Stomach (tissue), 9 donors: ENCODE data around the gene EVA1C. TPM values are rescaled to one million over a fixed set of nuclear protein-coding genes. Genes with fewer than 3 reads are reported as not detected.

Source experiments
- DNase-seq, 2 donors: peaks; one replicate each; pipeline versions ENCODE4 v3.0.0 to v3.0.0-alpha.2; 2013 to 2019
- H3K27ac ChIP-seq, 5 donors: fragments of 200-600 bp in 4 of 5; sonication (generic) in 4 of 5; one replicate each; pipeline ENCODE4 v1.5.1; 2013 to 2019; ENCODE audit warnings: mild to moderate bottlenecking in 1 of 5, moderate library complexity in 1 of 5
- H3K27me3 ChIP-seq, 3 donors: fragments of 200-600 bp; sonication (generic); one replicate each; pipeline ENCODE4 v1.5.1; 2017 to 2019; ENCODE audit warnings: mixed run types in 1 of 3
- H3K36me3 ChIP-seq, 4 donors: fragments of 200-600 bp; sonication (generic); 1 replicate in 3 of 4; 2 replicates in 1 of 4; pipeline ENCODE4 v1.5.1; 2016 to 2019
- H3K4me1 ChIP-seq, 4 donors: fragments of 200-600 bp; sonication (generic); one replicate each; pipeline ENCODE4 v1.5.1; 2016 to 2019
- H3K4me3 ChIP-seq, 4 donors: fragments of 200-600 bp; sonication (generic) in 3 of 4; one replicate each; pipeline ENCODE4 v1.5.1; 2016 to 2019; ENCODE audit warnings: mild to moderate bottlenecking in 1 of 4
- H3K9me3 ChIP-seq, 4 donors: fragments of 200-600 bp; sonication (generic); one replicate each; pipeline ENCODE4 v1.5.1; 2016 to 2019
- CTCF ChIP-seq, 7 experiments: fragments of 450-650 bp in 4 of 7; fragments of 200-600 bp in 3 of 7; sonication (generic) in 3 of 7; IDR thresholded peaks; one replicate each; pipeline ENCODE4 v1.5.1; 2016 to 2019; ENCODE audit warnings: antibody characterized with exemption in 7 of 7, control low read depth in 2 of 7, mild to moderate bottlenecking in 1 of 7
- EP300 ChIP-seq: sonication (generic); formaldehyde crosslinking; IDR thresholded peaks from one replicate; pipeline ENCODE4 v1.6.1; 2017; ENCODE audit warnings: antibody characterized with exemption
- POLR2A ChIP-seq, 4 donors: fragments of 450-650 bp; IDR thresholded peaks; one replicate each; pipeline ENCODE4 v1.6.1; 2016; ENCODE audit warnings: antibody characterized with exemption in 4 of 4, control low read depth in 2 of 4, mild to moderate bottlenecking in 1 of 4, moderate library complexity in 1 of 4
- POLR2AphosphoS5 ChIP-seq, 3 donors: sonication (generic); formaldehyde crosslinking; IDR thresholded peaks; one replicate each; pipeline ENCODE4 v1.6.1; 2016; ENCODE audit warnings: antibody characterized with exemption in 3 of 3
- WGBS, 5 donors: extraction: QIAGEN DNeasy Blood & Tissue Kit in 3 of 5; methylation state at CpG; one replicate each; pipeline versions ENCODE4 v1.1.5 to v1.1.7; 2013 to 2018; 5-methylcytosine and 5-hydroxymethylcytosine counted together
- intact Hi-C: fragments of 100-400 bp; cut with DNase I; formaldehyde crosslinking; loops from one replicate; pipeline ENCODE4 v1.15.1; 2023; ENCODE audit warnings: low total_unique reads
- polyA plus RNA-seq, 3 donors: library from polyadenylated mRNA; stranded (reverse); fragments of 200-250 nt; gene quantifications; one replicate each; pipeline ENCODE4 v1.2.3, GENCODE V29; 2013
- total RNA-seq, 5 donors: library from RNA; depleted of rRNA; stranded (reverse); fragments of >200 nt; gene quantifications; one replicate each; pipeline versions ENCODE4 v1.1.0 to v1.2.3, GENCODE V29; 2014 to 2016
- donor health status: healthy with polysubstance abuse.
- donor health status: Bipolar disorder and iron deficiency.
- donor health status: healthy.

The EVA1C gene
- total and polyA plus RNA-seq, 8 donors: 10.6 to 142 (median 42.9) TPM

GRCh38 chr21:32534113-32534512, 121.6 kb downstream of the EVA1C start:
- H3K9me3 ChIP-seq: no peaks in the 10 kb centered on the region
- no peak for TF ChIP-seq POLR2A (IDR thresholded peaks at IDR 0.05)
- TF ChIP-seq CTCF (IDR thresholded peaks at IDR 0.05): no peak
- no peak for TF ChIP-seq POLR2AphosphoS5 (IDR thresholded peaks at IDR 0.05)
- TF ChIP-seq EP300: no peak
- H3K4me3 ChIP-seq: no peak overlapping the region
- H3K36me3 ChIP-seq: no peaks in the 10 kb centered on the region
- no peak for DNase-seq
- H3K27ac ChIP-seq: no peak overlapping the region
- no peaks in the 10 kb centered on the region for H3K4me1 ChIP-seq
- H3K27me3 ChIP-seq: no peaks in the 10 kb centered on the region
- WGBS, 5 donors: 79 to 93% (median 89%) methylated on average over 8 of the region's 8 CpGs
- intact Hi-C loops: no loop called here

GRCh38 chr21:32535612-32536011, 123.1 kb downstream of the EVA1C start:
- H3K36me3 ChIP-seq: no peaks in the 10 kb centered on the region
- TF ChIP-seq EP300: no peak
- TF ChIP-seq CTCF (IDR thresholded peaks at IDR 0.05): no peak
- no peak for TF ChIP-seq POLR2A (IDR thresholded peaks at IDR 0.05)
- TF ChIP-seq POLR2AphosphoS5 (IDR thresholded peaks at IDR 0.05): no peak
- H3K4me3 ChIP-seq: no peak overlapping the region
- H3K27me3 ChIP-seq: no peaks in the 10 kb centered on the region
- H3K4me1 ChIP-seq: no peaks in the 10 kb centered on the region
- no peak overlapping the region for H3K27ac ChIP-seq
- no peak for DNase-seq
- intact Hi-C loops: no loop called here
- no peaks in the 10 kb centered on the region for H3K9me3 ChIP-seq
- WGBS, 5 donors: 89 to 96% (median 93%) methylated on average over 7 of the region's 7 CpGs

GRCh38 chr21:32537569-32537881, 125.0 kb downstream of the EVA1C start:
- 89 to 98% (median 93%) methylated on average over 3 of the region's 3 CpGs for WGBS, 5 donors
- TF ChIP-seq CTCF (IDR thresholded peaks at IDR 0.05) (no peak), POLR2A (IDR thresholded peaks at IDR 0.05) (no peak), POLR2AphosphoS5 (IDR thresholded peaks at IDR 0.05) (no peak), EP300 (no peak)
- Histone ChIP-seq H3K9me3 (no peaks in the 10 kb centered on the region), H3K4me3 (no peak overlapping the region), H3K27ac (no peak overlapping the region), H3K4me1 (no peaks in the 10 kb centered on the region), H3K36me3 (no peaks in the 10 kb centered on the region), H3K27me3 (no peaks in the 10 kb centered on the region)
- intact Hi-C loops: no loop called here
- DNase-seq: no peak

- intact Hi-C loops: no loop called here
- WGBS, 5 donors: 79 to 88% (median 82%) methylated on average over 11 of the region's 11 CpGs
- Histone ChIP-seq H3K9me3 (no peaks in the 10 kb centered on the region), H3K4me1 (no peaks in the 10 kb centered on the region), H3K4me3 (no peak overlapping the region), H3K27ac (no peak overlapping the region), H3K27me3 (no peaks in the 10 kb centered on the region), H3K36me3 (no peaks in the 10 kb centered on the region)
- no peak for TF ChIP-seq POLR2AphosphoS5 (IDR thresholded peaks at IDR 0.05)
- TF ChIP-seq CTCF (IDR thresholded peaks at IDR 0.05): no peak
- TF ChIP-seq POLR2A (IDR thresholded peaks at IDR 0.05): no peak
- TF ChIP-seq EP300: no peak
- DNase-seq: peak in 1 of 2 donors; percentile 34
Observed at GRCh38 chr21:32538147-32538792, 125.8 kb downstream of the EVA1C start.
